ENCODE measurements around the gene LMX1B. TPM values are rescaled to one million over a fixed set of nuclear protein-coding genes. Genes with fewer than 3 reads are reported as not detected.

Gene LMX1B
- polyA plus RNA-seq, 1 donor = 0.80 TPM

DNA sequence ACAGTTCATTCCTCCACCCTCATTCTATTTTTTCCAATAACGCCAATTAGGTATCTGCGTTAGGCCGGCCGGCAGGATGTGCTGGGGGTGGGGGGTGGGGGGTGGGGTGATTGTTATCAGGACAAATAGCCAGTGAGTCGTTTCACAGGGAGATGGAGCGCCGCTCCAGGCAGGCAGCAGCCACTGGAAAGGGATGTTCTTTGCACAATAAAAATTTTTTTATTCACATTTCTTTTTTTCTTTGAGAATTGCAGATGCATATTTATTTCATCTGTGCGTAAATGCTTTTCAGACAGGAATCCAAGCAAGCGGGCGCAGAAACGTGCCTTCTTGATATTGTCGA, 4.1 kb downstream of the LMX1B start:
- no peak for DNase-seq (ENCODE audit: low read depth)

DNA sequence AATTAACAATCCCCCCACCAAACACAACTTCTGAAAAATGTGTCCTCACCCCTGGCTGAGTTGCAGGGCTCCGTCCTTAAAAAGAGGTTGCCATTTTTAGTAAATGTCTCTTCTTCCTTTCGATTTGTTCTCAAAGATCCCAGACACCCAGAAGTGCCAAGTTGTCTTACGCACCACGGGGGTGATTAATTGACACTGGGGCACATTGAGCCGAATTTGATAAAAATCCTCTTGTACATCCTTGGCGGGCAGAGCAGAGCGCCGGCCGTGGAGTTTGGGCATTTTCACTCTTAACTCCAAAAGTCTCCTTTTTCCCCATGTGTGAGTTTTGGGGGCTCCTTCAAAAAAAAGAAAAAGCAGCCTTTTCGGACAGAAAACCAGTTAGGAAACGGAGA, 4.5 kb downstream of the LMX1B start:
- DNase-seq (ENCODE audit: low read depth) = no peak

DNA sequence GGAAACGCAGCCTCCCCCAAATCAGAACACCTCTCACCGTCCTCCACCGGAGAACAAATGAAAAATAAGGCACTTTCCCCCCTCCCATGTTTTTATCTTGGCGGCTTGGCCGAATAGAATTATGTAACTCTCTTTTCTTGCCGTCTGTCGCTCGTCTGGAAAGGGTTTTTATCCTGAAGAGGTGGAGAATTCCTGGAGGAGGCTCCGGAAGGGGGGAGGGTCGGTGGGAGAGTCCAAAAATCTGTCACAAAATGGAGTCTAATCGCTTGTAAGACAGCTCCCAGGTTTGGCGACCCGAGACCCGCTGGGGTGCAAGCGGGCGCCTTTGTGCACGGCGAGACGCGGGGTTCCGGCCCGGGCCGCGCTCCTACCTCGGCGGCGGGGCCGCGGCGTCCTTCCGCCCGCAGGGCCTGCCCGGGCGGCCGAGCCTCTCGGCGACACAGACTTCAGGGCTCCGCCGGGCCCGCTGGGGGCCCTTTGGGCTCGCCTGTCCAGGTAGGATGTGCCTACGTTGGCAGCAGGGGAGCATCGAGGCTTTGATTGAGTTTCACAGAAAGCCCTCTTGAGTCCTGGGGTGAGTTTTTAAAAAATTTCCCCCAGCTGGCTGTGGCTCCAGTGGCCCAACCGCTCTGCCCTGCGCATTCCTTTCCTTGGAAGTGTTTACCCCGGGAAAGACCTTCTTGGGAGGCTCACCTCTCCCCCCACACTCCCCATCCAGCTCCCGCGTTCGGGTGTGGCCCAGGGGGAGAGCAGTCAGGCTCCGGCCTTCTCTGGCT, 5.0 kb downstream of the LMX1B start:
- DNase-seq (ENCODE audit: low read depth) = no peak

DNA sequence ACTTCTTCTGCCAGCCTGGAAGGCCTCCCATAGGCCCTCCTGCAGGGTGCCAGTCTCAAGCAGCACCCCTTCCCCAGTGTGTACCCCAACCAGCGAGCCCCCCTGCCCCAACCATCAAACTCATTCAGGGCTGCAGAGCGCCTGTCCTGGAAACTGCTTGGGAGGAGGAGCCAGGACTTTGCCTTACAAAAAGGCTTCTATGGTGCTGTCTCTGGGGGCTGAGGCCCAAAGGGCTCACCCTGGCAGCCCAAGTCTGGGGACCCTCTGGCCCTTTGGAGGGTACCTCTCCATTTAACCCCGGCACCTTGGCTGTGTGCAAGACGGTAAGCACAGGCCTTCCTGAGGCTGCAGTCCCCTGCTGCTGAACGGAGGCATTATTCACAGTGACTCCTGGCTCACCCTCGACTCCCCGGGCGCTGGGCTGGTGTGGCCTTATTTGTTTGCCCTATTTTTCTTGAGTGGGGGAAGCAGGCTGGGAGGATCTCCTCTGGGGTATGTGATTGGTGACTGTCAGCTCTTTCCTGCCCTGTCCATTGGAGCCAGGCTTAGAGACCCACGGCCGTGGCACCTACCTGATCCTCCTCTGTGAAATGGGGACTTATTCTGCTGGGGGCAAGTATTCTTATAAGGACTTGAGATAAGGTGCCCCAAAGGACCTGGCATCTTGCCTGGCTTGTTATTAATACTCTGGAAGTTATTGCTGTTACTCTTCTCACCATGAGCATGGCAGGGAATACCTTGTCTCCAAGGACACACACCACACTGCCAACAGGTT, 5.8 kb downstream of the LMX1B start:
- DNase-seq (ENCODE audit: low read depth) = no peak

GRCh38 chr9:126620478-126620877, 6.8 kb downstream of the LMX1B start:
- DNase-seq (ENCODE audit: low read depth) = no peak

DNA sequence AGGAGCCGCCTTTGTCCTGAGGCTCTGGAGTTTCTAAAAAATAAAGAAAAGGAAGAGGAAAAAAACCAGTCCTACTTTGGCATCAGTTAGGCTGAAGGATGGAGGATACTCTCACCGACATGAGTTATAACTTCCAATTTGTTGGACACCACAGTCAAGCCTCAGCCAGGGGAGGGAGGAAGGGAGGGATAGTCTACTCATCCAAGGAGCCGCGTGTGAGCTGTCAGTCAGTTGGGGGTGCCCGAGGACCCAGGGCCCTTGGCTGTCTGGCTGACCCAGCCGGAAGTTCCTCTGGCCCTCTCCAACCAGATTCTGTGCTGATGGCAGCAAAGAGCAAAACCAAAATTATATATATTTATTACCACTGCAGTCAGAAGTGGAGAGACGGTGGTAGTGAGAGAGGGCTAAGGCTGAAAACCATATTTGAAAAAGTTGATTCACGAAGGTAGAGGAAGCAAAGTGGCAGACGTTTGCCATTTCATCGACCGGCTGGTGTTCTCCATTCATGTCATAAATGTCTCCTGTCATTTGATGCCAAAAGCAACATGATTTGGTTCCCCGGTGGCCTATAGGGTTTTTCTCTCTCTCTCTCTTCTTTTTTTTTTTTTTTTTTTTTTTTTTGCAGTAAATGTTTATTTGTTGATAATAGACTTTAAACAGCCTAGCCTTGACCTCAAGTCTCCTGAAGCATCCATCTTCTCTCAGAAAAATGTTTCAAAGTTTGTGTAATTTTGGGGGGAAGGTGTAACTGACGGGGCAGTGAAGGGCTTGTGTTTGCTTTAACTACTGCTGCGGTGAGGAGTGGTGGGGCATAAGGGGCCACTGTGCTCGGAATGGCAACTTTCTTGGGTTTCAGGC, 7.6 kb downstream of the LMX1B start:
- no peak for DNase-seq (ENCODE audit: low read depth)

DNA sequence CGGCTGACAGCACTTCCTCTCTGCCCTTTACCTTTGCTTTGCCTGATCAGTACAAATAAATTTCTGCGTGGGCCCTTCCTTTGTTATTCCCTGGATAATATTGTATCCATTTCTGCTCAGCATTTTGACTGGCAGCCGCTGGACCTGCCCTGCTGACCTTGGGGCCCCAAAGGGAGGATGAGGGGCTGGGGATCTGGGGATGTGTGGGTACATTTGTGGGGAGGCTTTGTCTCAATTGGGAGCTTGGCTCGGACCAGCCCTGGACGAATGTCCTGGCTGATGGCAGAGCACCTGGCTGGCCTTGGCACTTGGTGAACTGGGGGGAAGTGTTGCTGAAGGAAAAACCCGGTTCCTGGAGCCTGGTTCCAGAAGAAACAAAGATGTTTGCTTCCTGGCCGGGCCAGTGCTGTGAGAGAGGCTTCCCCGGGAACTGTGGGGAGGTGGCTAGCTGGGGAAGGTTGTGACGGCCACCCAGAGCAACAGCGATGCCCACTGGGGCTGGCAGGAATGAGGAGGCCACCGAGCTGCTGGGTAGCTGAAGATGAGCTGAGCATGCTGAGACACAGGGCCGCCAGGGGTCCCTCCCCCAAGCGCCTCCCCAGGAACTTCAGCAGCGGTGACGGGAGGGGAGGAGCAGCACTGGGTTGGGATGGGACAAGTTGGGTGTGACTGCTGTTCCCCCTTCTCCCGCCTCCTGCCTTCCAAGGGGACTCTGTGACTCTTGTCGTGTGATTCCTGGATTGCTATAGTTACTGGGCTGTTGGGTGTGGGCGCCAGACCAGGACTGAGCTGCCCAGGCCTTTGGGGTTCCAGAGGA, 8.4 kb downstream of the LMX1B start:
- DNase-seq (ENCODE audit: low read depth) = no peak

DNA sequence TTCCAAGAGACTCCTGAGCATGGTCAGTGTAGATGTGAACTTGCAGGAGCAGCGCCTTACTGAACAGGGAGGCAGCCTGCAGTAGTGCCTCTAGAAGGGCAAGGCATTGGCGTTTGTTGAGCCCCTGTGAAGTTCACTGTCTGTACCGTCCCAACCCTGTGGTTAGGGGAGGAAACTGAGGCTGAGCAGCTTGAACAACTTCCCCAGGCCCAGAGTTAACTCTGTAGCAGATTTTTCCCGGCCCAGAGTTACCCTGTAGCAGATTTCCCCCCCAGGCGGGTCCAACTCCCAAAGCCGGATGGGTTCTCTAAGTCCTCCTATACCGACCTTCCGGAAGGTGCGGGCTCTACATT, 9.6 kb downstream of the LMX1B start:
- no peak for DNase-seq (ENCODE audit: low read depth)

GRCh38 chr9:126623667-126624478, 10.1 kb downstream of the LMX1B start:
- DNase-seq (ENCODE audit: low read depth) = no peak

DNA sequence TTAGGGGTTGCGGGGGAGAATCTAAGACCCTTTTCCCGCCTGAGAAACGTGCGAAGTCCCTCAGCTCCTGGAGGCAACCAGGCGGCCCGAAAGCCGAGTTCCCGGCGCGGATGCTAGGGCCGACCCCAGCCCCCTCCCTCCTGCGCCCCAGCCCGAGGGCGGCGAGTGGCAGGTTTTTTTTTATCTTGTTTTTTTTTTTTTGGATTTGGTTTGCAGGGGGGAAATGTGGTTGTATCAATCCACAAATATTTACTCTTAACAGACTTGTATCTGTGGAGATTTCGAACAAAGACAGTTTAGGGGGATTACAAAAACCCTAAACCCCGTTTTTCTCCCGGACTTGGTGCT, 10.7 kb downstream of the LMX1B start:
- no peak for DNase-seq (ENCODE audit: low read depth)

GRCh38 chr9:126624912-126625311, 11.2 kb downstream of the LMX1B start:
- DNase-seq (ENCODE audit: low read depth) = no peak

DNA sequence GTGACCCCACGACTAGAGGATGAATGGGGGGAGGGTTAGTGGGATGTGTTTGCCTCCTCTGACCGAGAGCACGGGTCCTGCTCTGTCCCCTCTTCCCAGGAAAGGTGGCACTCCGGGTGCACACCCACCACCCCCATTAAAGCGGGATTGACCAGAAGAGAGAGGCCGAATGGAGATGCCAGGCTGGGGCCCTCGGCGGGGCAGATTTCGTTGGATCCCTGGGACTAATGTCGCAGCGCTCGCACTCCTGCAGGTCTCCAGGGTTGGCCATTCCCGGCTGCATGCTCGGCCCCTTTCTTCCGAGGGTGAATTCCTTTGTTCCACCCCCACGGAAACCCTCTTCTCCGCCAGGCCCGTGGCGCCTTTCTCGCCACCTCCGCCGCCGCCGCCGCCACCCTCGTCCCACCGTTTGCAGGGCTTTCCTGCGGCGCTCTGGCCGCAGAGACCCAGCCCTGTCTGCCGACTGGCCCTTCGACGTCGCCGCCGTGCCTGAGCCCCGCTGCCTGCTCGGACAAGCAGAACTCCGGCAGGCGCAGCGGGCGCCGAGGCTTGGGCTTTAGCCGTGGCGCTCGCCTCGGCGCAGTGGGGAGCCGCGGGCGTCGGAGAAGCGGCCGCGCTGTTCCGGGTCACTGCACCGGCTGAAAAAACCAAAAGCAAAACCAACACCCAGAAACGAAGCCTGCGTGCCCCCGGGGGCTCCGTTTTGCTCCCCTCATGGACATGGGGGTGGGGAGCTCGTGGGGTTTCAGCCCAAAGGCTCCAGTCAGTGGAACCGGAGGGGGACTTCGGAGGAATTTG, 11.8 kb downstream of the LMX1B start:
- DNase-seq (ENCODE audit: low read depth) = no peak

DNA sequence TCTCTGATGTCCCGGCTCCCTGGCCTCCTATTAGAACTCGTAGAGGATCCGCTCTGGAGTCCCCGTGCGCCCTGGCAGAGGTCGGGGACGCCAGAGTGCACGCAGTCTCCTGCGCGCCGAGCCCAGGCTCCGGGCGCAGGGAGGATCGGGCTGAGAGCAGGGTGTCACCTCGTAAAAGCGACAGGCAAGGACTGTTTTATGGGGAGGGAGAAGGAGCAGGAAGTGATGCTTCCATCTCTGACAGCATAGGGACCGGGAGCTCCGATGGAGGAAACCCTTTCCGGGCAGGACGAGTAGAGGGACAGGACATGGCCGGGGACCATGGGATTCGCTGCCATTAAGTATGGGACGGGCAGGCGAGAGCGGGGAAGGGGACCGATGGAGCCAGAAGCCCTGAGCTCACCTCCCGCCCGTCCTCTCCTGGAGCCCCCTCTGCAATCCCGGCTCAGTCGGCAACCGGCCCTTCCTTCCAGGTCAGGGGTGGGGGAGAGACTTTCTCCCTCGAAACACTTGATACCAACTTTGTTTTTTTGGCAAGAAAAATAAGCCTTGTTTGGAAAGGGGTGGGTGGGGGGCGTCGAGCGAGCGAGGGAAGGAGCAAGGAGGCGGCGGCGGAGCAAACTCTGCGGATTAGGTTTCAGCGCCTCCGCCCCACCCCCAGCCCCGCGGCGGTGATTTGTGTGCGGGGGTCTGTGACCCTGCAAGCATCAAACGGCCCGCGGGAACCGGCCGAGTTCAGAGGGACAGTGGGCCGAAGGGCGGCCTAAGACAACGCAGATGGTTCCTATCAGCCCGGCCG, 12.6 kb downstream of the LMX1B start:
- no peak for DNase-seq (ENCODE audit: low read depth)

DNA sequence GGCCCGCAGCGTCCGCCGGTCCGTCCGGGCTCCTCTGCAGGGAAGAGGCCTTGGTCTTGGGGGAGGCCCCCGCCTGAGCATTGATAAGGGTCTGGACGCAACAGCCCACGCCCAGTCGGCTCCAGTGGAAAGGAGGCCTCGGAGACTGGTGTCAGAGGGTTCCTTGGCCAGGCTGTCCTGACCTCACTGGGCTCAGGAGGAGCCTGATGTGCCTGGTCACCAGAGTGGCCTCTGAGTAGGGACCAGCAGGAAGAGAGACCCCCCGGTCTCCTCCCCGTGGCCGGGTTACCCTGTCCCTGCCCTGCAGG, 13.2 kb downstream of the LMX1B start:
- DNase-seq (ENCODE audit: low read depth) = no peak

DNA sequence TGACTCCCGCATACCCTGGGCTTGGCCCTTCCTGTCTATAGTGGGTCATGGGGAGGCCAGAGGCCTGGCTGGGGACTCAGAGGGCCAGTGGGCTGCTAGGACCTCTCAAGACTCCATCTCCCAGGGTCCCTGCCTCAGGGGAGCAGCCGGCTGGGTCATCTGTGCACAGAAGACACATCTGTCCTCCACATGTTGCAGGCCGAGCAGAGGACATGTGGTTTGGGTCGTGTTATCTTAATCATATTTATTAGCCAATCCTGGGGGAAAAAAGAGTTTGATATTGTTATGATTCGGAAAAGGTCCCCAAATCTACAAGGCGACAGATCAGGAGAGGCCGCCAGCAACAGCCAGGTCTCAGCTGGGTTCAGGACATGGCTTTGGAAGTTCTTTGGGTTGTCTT, 14.4 kb downstream of the LMX1B start:
- DNase-seq (ENCODE audit: low read depth) = no peak

DNA sequence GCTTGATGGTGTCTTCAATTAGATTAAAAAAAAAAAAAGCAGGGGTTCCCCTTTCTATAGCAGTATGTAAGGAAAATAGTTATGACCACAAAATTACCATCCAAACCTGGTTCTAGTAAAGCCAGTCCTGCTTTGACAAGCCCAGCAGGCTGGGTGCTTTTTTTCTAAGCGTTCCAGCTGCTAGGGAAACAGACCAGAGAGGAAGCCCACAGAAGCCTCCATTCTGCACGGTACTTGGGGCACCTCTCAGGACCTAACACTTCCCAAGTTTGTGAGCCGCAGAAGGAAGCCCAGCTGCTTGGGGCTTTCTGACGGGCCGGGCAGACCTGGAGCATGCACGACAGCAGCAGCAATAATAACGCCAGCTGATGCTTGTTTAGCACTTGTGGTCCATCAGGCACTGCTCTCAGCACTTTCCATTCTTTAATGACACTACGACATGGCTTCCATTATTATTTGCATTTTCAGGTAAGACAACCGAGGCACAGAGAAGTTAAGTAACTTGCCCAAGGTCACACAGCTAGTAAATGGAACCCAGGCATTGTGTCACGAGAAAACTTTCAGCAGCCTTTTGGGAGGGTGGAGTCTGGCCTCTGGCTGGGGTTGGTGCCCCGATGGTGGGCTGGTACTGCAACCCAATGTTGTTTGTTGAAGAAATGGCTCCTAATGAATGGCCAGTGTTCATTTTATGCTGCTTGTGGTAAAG, 15.4 kb downstream of the LMX1B start:
- no peak for DNase-seq (ENCODE audit: low read depth)

- no peak for DNase-seq (ENCODE audit: low read depth)
These were observed 16.9 kb downstream of the LMX1B start for GRCh38 chr9:126630458-126631237.

- no peak for DNase-seq (ENCODE audit: low read depth)
These were observed 17.5 kb downstream of the LMX1B start for GRCh38 chr9:126631254-126631653.

Data from forelimb muscle (tissue), 1 donor.